CD4-positive, alpha-beta T cell (primary cell): ENCODE data around the gene MEX3A. TPM values are rescaled to one million over a fixed set of nuclear protein-coding genes. Genes with fewer than 3 reads are reported as not detected.
"Not testable (repeated sequence)": the region's sequence is repeated elsewhere in the genome, so short reads cannot be mapped to it uniquely, and the experiment has no call there.

Source experiments
- ATAC-seq: fragments of 200-7000 bp; cut with Tn5 transposase; one replicate; pipeline ENCODE4 v1.10.0; 2022; ENCODE audit warnings: mild to moderate bottlenecking; ENCODE audit not compliant: poor library complexity
- CTCF ChIA-PET: fragments of 350-600 bp; sonication (Branson Sonifier 250); formaldehyde crosslinking; loops from one replicate; lab custom pipeline; 2021; ENCODE audit warnings: antibody characterized with exemption, inconsistent platforms; lab: Charles Lee
- POLR2A ChIA-PET: fragments of 350-600 bp; sonication (Branson Sonifier 250); formaldehyde crosslinking; loops from one replicate; lab custom pipeline; 2021; ENCODE audit warnings: antibody characterized with exemption, inconsistent platforms; lab: Charles Lee
- DNase-seq, 14 experiments: peaks; one replicate each; pipeline ENCODE4 v3.0.0-alpha.2; 2013 to 2020; ENCODE audit warnings: mixed read lengths in 2 of 14
- H3K27ac ChIP-seq, 2 donors: one replicate each; pipeline versions ENCODE4 v1.5.1 to v1.7.0; 2013; ENCODE audit warnings: low read length in 2 of 2, low read depth in 1 of 2, mild to moderate bottlenecking in 1 of 2
- H3K27me3 ChIP-seq, 2 experiments: 1 replicate in 1 of 2; 2 replicates in 1 of 2; pipeline versions ENCODE4 v1.6.1 to v1.7.0; 2013; ENCODE audit warnings: low read length in 2 of 2, control low read depth in 1 of 2, mild to moderate bottlenecking in 1 of 2, moderate library complexity in 1 of 2; ENCODE audit not compliant: insufficient read depth in 2 of 2, control insufficient read depth in 1 of 2
- H3K36me3 ChIP-seq: one replicate; pipeline ENCODE4 v1.6.1; 2013; ENCODE audit warnings: low read length, control low read depth; ENCODE audit not compliant: insufficient read depth
- H3K4me1 ChIP-seq: one replicate; pipeline ENCODE4 v1.6.1; 2013; ENCODE audit warnings: low read length, control low read depth; ENCODE audit not compliant: insufficient read depth
- H3K4me3 ChIP-seq: one replicate; pipeline ENCODE4 v1.5.1; 2013; ENCODE audit warnings: mild to moderate bottlenecking, low read length, moderate library complexity
- H3K9me3 ChIP-seq, 2 experiments: 1 replicate in 1 of 2; 2 replicates in 1 of 2; pipeline versions ENCODE4 v1.6.1 to v1.7.0; 2013; ENCODE audit warnings: low read length in 2 of 2, mild to moderate bottlenecking in 2 of 2, control low read depth in 1 of 2, moderate library complexity in 1 of 2; ENCODE audit not compliant: control insufficient read depth in 1 of 2, insufficient read depth in 1 of 2
- H3K27ac Mint-ChIP-seq: one replicate; pipeline ENCODE4 v1.8.0; 2020; ENCODE audit warnings: mixed read lengths
- H3K27me3 Mint-ChIP-seq: one replicate; pipeline ENCODE4 v1.8.0; 2021; ENCODE audit warnings: mixed read lengths
- H3K36me3 Mint-ChIP-seq: one replicate; pipeline ENCODE4 v1.8.0; 2021; ENCODE audit warnings: low read depth, mixed read lengths
- H3K4me1 Mint-ChIP-seq: one replicate; pipeline ENCODE4 v1.8.0; 2021; ENCODE audit warnings: low read depth, mixed read lengths
- H3K4me3 Mint-ChIP-seq: one replicate; pipeline ENCODE4 v1.8.0; 2020; ENCODE audit warnings: mild to moderate bottlenecking, mixed read lengths
- H3K9me3 Mint-ChIP-seq: one replicate; pipeline ENCODE4 v1.8.0; 2020; ENCODE audit warnings: mixed read lengths
- intact Hi-C, 2 experiments: fragments of 100-400 bp; cut with DNase I in 1 of 2; cut with micrococcal nuclease in 1 of 2; formaldehyde crosslinking; loops; one replicate each; pipeline versions ENCODE4 v1.15.1 to v1.9.0; 2023 to 2025; cut with DNase I, micrococcal nuclease
- total RNA-seq, 174 experiments: library from RNA in 2 of 174; stranded (reverse) in 2 of 174; gene quantifications; one replicate each; pipeline ENCODE4 v1.2.3 and lab custom pipeline; 2021 to 2026
- TF ChIP-seq, protein P1 (sequence below): fragments of 200-600 bp; IDR thresholded peaks from one replicate; pipeline ENCODE4 v1.8.0; 2022; ENCODE audit warnings: antibody characterized with exemption, mild to moderate bottlenecking

MEX3A gene
- total RNA-seq, 2 experiments from 2014 or later: 0.27 to 0.36 TPM

DNA sequence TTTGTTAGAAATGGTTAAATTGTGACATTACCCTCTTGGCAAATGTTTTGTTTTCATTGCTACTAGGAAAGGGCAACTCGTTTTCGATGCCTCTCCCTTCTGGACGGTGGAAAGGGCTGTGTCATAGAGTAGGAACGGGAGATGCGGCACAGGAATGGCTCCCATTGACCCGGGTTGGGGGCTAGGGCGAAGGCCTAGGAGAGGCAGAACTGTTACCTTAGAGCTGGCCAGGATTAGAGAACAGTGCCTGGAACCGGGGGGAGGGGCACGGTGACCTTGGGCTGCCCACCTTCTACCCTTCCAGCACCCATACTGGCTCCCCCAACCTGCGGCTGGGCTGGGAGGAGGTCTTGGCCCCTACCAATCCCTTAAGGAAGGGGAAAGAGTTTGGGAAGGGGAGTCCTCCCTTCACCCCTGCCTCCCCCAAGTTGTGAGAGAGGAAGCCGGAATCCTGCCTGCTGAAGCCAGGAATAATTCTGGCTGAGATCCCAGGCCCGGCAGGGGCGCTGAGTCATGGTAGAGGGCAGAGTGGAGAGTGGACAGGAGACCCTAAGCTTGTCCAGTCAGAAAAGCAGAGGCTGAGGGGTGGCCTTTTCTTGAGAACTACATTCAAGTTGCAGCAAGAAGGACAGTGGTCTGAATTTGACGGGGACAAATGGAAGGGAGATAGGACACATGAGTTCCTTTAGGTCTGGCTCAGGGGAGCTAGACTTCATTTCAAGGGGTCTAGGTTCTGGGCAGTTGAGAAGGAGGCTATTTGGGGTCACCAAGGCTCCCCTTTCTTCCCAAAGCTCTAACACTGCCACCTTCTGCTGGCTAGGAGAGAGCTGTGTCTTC, 40.5 kb upstream of the MEX3A start:
- Histone ChIP-seq H3K4me3 (no peak overlapping the region), H3K4me1 (peaks cover 88% of the 10 kb centered on the region), H3K9me3 (no peaks in the 10 kb centered on the region), H3K36me3 (no peaks in the 10 kb centered on the region), H3K27me3 (no peaks in the 10 kb centered on the region), H3K27ac (no peak overlapping the region)
- ATAC-seq: no peak
- Mint-ChIP-seq H3K36me3 (peaks cover 4% of the 10 kb centered on the region), H3K27me3 (peaks cover 11% of the 10 kb centered on the region), H3K9me3 (no peaks in the 10 kb centered on the region), H3K4me3 (peak overlapping the region; percentile 45), H3K4me1 (peaks cover 58% of the 10 kb centered on the region), H3K27ac (peak overlapping the region; percentile 77)
- TF ChIP-seq, protein P1, sequence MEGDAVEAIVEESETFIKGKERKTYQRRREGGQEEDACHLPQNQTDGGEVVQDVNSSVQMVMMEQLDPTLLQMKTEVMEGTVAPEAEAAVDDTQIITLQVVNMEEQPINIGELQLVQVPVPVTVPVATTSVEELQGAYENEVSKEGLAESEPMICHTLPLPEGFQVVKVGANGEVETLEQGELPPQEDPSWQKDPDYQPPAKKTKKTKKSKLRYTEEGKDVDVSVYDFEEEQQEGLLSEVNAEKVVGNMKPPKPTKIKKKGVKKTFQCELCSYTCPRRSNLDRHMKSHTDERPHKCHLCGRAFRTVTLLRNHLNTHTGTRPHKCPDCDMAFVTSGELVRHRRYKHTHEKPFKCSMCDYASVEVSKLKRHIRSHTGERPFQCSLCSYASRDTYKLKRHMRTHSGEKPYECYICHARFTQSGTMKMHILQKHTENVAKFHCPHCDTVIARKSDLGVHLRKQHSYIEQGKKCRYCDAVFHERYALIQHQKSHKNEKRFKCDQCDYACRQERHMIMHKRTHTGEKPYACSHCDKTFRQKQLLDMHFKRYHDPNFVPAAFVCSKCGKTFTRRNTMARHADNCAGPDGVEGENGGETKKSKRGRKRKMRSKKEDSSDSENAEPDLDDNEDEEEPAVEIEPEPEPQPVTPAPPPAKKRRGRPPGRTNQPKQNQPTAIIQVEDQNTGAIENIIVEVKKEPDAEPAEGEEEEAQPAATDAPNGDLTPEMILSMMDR: no peak
- ChIA-PET CTCF (interaction anchor here (1.0 to 10.7 kb wide), 2 partner anchors 19 to 27 kb away, joined by 4 to 101 read pairs; no protein-coding TSS in a partner anchor), POLR2A (interaction anchor here (1.1 to 1.4 kb wide), 2 partner anchors 8 to 20 kb away, joined by 3 to 5 read pairs; partner anchors contain the start of gene LMNA)
- intact Hi-C loops: no loop called here
- peak in 1 of 14 experiments; percentile 27 for DNase-seq

GRCh38 chr1:156122086-156122485, 39.8 kb upstream of the MEX3A start:
- H3K27me3 Mint-ChIP-seq: peaks cover 11% of the 10 kb centered on the region
- H3K4me1 Mint-ChIP-seq: peaks cover 51% of the 10 kb centered on the region

GRCh38 chr1:156121457-156121856, 39.2 kb upstream of the MEX3A start:
- TF ChIP-seq, protein P1: no peak
- Mint-ChIP-seq H3K36me3 (peaks cover 4% of the 10 kb centered on the region), H3K9me3 (no peaks in the 10 kb centered on the region), H3K4me1 (peaks cover 47% of the 10 kb centered on the region), H3K27me3 (peaks cover 14% of the 10 kb centered on the region), H3K27ac (no peak overlapping the region), H3K4me3 (no peak overlapping the region)
- Histone ChIP-seq H3K4me1 (peaks cover 85% of the 10 kb centered on the region), H3K36me3 (no peaks in the 10 kb centered on the region), H3K27ac (no peak overlapping the region), H3K9me3 (no peaks in the 10 kb centered on the region), H3K4me3 (no peak overlapping the region), H3K27me3 (no peaks in the 10 kb centered on the region)
- ATAC-seq (no peak), DNase-seq (no peak)
- ChIA-PET CTCF (interaction anchor here (10.7 kb wide), 1 partner anchor 25 kb away, joined by 101 read pairs; no protein-coding TSS in a partner anchor), POLR2A (no interaction called here)
- intact Hi-C loops: no loop called here

More at GRCh38 chr1:156122086-156122485, 39.8 kb upstream of the MEX3A start:
- Histone ChIP-seq H3K9me3 (no peaks in the 10 kb centered on the region), H3K27me3 (no peaks in the 10 kb centered on the region), H3K36me3 (no peaks in the 10 kb centered on the region), H3K4me1 (peaks cover 86% of the 10 kb centered on the region), H3K27ac (no peak overlapping the region), H3K4me3 (no peak overlapping the region)
- POLR2A ChIA-PET: no interaction called here
- ATAC-seq: no peak
- H3K4me3 Mint-ChIP-seq: no peak overlapping the region
- TF ChIP-seq, protein P1: no peak
- CTCF ChIA-PET: interaction anchor here (1.0 to 10.7 kb wide), 2 partner anchors 19 to 26 kb away, joined by 4 to 101 read pairs; no protein-coding TSS in a partner anchor
- no peaks in the 10 kb centered on the region for H3K9me3 Mint-ChIP-seq
- H3K36me3 Mint-ChIP-seq: peaks cover 4% of the 10 kb centered on the region
- intact Hi-C loops: no loop called here
- peak overlapping the region; percentile 77 for H3K27ac Mint-ChIP-seq
- DNase-seq: no peak

DNA sequence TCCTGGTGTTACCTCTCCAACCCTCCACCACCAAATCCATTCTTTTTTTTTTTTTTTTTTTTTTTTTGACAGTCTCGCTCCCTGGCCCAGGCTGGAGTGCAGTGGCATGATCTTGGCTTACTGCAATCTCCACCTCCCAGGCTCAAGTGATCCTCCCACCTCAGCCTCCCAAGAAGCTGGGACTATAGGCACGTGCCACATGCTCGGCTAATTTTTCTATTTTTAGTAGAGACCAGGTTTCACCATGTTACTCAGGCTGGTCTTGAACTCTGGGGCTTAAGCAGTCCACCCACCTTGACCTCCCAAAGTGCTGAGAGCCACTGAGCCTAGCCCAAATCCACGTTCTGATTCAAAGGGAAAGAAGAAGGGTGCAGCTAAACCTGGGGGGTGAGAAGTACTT, 38.7 kb upstream of the MEX3A start:
- H3K9me3 Mint-ChIP-seq, intact Hi-C loops, H3K9me3 ChIP-seq, DNase-seq, H3K36me3 Mint-ChIP-seq, ATAC-seq, POLR2A ChIA-PET, H3K27me3 ChIP-seq, H3K36me3 ChIP-seq, H3K27ac ChIP-seq, H3K4me3 Mint-ChIP-seq, H3K4me3 ChIP-seq: not testable (repeated sequence)
- peak overlapping the region; percentile 51 for H3K27ac Mint-ChIP-seq
- CTCF ChIA-PET: interaction anchor here (10.7 kb wide), 1 partner anchor 25 kb away, joined by 101 read pairs; no protein-coding TSS in a partner anchor
- H3K4me1 Mint-ChIP-seq: peaks cover 47% of the 10 kb centered on the region
- H3K27me3 Mint-ChIP-seq: peaks cover 19% of the 10 kb centered on the region
- peaks cover 85% of the 10 kb centered on the region for H3K4me1 ChIP-seq
